SH-SY5Y (cell line): ENCODE results near the gene MVK.

Experiments
- GATA2 ChIP-seq: IDR thresholded peaks from 2 replicates; pipeline ENCODE4 v1.6.1; 2011; ENCODE audit warnings: mild to moderate bottlenecking, low read depth, low read length
- GATA3 ChIP-seq: IDR thresholded peaks from 2 replicates; pipeline ENCODE4 v1.6.1; 2011; ENCODE audit warnings: low read depth, mild to moderate bottlenecking, low read length, moderate library complexity

Gene MVK

DNA sequence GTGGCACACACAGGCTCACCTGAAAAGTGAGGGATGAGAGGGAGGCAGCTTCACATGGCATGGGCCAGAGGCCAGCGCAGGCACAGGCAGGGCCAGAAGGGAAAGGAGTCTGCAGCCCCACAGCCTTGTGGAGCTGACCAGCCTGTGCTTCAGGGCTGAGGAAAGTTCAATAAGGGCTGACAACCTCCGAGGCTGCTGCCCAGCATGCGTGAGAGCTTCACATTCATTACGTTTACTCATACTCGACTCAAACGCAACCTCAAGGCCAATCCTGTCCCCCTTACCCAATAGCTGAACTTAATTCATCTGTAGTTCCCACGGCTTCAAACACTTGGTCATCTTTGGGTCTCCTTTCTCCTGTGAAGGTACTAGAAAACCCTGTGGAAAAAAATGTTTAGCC, 5.1 kb upstream of the MVK start:
- no peak for TF ChIP-seq GATA3
- no peak for TF ChIP-seq GATA2

DNA sequence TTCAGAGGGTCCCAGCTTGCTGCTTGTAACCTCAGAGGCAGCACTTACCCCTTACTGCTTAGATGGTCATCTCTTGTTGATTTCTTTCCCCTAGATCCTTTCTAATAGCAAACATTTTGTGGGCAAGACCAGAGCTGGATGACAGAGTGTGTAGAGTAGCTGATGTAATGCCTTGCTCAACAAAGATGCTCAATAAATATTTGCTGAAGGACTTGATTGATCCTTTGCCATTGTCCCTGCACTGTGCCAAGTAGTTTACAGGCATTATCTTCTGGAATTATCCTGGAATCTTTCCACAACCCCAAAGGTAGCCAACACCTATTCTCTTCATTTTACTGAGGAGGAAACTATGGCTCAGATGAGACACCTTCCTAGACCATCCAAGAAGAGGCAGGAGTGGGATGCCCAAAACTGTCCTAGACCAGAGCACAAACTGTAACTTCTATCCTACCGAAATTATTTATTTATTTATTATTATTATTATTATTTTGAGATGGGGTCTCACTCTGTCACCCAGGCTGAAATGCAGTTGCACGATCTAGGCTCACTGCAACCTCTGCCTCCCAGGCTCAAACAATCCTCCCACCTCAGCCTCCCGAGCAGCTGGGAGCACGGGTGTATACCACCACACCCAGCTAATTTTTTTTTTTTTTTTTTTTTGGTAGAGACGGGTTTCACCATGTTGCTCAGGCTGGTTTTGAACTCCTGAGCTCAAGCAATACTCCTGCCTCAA, 1.7 kb upstream of the MVK start:
- TF ChIP-seq GATA3 (no peak), GATA2 (no peak)

GRCh38 chr12:109572506-109572845, 1.1 kb upstream of the MVK start:
- TF ChIP-seq GATA2 (no peak), GATA3 (no peak)

- TF ChIP-seq GATA2, result no peak
- TF ChIP-seq GATA3, result no peak
Observed at GRCh38 chr12:109573914-109574244, 285 bp downstream of the MVK start.

DNA sequence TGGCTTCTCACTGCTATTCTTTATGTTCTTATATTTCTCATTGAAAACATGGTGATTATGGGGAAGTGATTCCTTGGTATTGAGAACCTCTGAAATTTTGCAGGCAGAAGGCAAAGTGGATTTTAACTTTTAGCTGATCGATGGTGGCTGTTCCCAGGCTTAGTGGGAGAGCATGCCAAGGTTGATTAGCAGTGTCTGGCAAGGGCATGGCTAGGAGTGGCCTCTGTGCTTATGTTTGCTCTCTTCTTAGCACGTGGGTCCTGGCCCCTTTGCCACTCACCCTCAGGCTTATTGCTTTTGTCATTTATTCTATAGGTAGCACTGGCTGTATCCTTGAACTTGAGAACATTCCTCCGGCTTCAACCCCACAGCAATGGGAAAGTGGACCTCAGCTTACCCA, 2.1 kb downstream of the MVK start:
- TF ChIP-seq GATA3 (no peak), GATA2 (no peak)

DNA sequence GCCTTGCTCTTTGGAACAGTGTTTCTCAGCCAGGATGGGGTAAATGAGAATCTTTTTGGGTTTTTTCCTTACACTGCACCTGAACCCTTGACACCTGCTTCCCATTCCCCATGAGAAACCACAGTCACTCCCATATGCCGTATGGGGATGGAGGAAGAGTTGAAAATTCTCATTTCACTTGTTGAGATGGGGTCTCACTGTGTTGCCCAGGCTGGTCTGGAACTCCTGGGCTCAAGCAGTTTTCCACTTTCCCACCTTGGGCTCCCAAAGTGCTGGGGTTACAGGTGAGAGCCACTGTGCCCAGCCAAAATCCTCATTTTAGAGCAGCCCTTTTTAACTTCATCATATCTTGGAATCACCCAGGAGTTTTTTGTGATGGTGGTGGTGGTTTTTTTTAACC, 3.7 kb downstream of the MVK start:
- TF ChIP-seq GATA2, result no peak
- TF ChIP-seq GATA3, result no peak

GRCh38 chr12:109578330-109578927, 4.8 kb downstream of the MVK start:
- TF ChIP-seq GATA3 (no peak), GATA2 (no peak)

DNA sequence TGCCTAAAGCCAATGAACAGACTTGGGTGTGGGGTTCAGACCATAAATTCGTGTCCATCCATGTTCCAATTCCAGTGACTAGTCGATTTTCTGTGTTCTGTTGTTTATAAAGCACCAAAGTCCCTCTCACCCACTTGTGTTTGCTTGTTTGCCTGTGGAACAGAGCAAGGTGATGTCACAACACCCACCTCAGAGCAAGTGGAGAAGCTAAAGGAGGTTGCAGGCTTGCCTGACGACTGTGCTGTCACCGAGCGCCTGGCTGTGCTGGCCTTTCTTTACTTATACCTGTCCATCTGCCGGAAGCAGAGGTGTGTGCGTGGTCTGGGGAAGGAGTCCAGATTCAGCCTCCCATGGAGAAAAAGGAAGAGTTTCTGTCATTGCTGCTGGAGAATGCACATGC, 6.0 kb downstream of the MVK start:
- TF ChIP-seq GATA3, result no peak
- no peak for TF ChIP-seq GATA2

- TF ChIP-seq GATA2 (no peak), GATA3 (no peak)
Observed at GRCh38 chr12:109580272-109580671, 6.7 kb downstream of the MVK start.

- TF ChIP-seq GATA3, result no peak
- TF ChIP-seq GATA2, result no peak
Observed at GRCh38 chr12:109580684-109581333, 7.2 kb downstream of the MVK start.

DNA sequence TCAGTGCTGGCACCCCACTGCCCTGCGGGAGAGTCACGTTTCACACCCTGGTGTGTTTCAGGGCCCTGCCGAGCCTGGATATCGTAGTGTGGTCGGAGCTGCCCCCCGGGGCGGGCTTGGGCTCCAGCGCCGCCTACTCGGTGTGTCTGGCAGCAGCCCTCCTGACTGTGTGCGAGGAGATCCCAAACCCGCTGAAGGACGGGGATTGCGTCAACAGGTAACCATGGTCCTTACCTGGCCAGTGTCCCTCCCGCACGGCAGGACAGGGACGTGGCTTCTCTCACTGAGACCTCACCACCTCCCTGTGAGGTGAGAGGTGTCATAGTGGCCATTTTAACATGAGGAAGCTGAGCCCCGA, 7.7 kb downstream of the MVK start:
- TF ChIP-seq GATA3 (no peak), GATA2 (no peak)

- TF ChIP-seq GATA2 (no peak), GATA3 (no peak)
Observed at GRCh38 chr12:109581856-109582255, 8.3 kb downstream of the MVK start.

GRCh38 chr12:109582636-109583035, 9.0 kb downstream of the MVK start:
- TF ChIP-seq GATA3, result no peak
- TF ChIP-seq GATA2, result no peak

GRCh38 chr12:109583733-109584132, 10.1 kb downstream of the MVK start:
- no peak for TF ChIP-seq GATA2
- TF ChIP-seq GATA3, result no peak
